Adrenal gland (tissue), 12 donors: ENCODE results near the gene MAP7D2. TPM values are rescaled to one million over a fixed set of nuclear protein-coding genes. Genes with fewer than 3 reads are reported as not detected.
A peak's percentile ranks its signal among the peaks of the same experiment; 100 is the strongest.

Experiments used
- DNase-seq, 7 donors: peaks; one replicate each; pipeline ENCODE4 v3.0.0-alpha.2; 2019 to 2020
- H3K27ac ChIP-seq, 5 donors: fragments of 200-600 bp; sonication (generic) in 4 of 5; 1 replicate in 3 of 5; 2 replicates in 2 of 5; pipeline versions ENCODE4 v1.5.1 to v1.8.0; 2016 to 2020; ENCODE audit warnings: mild to moderate bottlenecking in 1 of 5
- H3K27me3 ChIP-seq: fragments of 200-600 bp; 2 replicates; pipeline ENCODE4 v1.8.0; 2021
- H3K36me3 ChIP-seq, 2 donors: fragments of 200-600 bp; replicated peaks in 1 of 2; 1 replicate in 1 of 2; 2 replicates in 1 of 2; pipeline versions ENCODE4 v1.5.1 to v1.8.0; 2018 to 2022
- H3K4me1 ChIP-seq, 2 donors: fragments of 200-600 bp; replicated peaks in 1 of 2; 1 replicate in 1 of 2; 2 replicates in 1 of 2; pipeline versions ENCODE4 v1.5.1 to v1.8.0; 2018 to 2021
- H3K4me3 ChIP-seq, 4 donors: fragments of 200-600 bp; sonication (generic) in 3 of 4; one replicate each; pipeline ENCODE4 v1.5.1; 2016 to 2018
- H3K9me3 ChIP-seq, 3 donors: fragments of 200-600 bp; sonication (generic) in 1 of 3; replicated peaks in 1 of 3; 1 replicate in 2 of 3; 2 replicates in 1 of 3; pipeline versions ENCODE4 v1.5.1 to v1.8.0; 2016 to 2021
- CTCF ChIP-seq, 6 experiments: fragments of 450-650 bp in 4 of 6; fragments of 200-600 bp in 2 of 6; sonication (generic) in 1 of 6; IDR thresholded peaks; 1 replicate in 5 of 6; 2 replicates in 1 of 6; pipeline versions ENCODE4 v1.5.1 to v1.8.0; 2016 to 2021; ENCODE audit warnings: antibody characterized with exemption in 6 of 6, mild to moderate bottlenecking in 2 of 6, moderate library complexity in 1 of 6
- POLR2A ChIP-seq, 2 donors: fragments of 450-650 bp; IDR thresholded peaks; one replicate each; pipeline ENCODE4 v1.6.1; 2017; ENCODE audit warnings: antibody characterized with exemption in 2 of 2, mild to moderate bottlenecking in 2 of 2, moderate library complexity in 1 of 2
- WGBS, 4 donors: extraction: QIAGEN DNeasy Blood & Tissue Kit in 2 of 4; methylation state at CpG; one replicate each; pipeline versions ENCODE4 v1.1.5 to v1.1.7; 2013 to 2017; 5-methylcytosine and 5-hydroxymethylcytosine counted together
- intact Hi-C, 2 donors: fragments of 100-400 bp; cut with DNase I; formaldehyde crosslinking; loops; one replicate each; pipeline versions ENCODE4 v1.14.1 to v1.15.0; 2022 to 2023
- polyA plus RNA-seq, 3 donors: library from polyadenylated mRNA; stranded (reverse); fragments of 200-250 nt in 2 of 3; fragments of 350-450 nt in 1 of 3; fragmentation: Illumina TruSeq in 1 of 3; extraction: RNeasy Lipid Tissue Mini Kit (QIAGEN cat#74804) in 1 of 3; gene quantifications; one replicate each; pipeline ENCODE4 v1.2.3, GENCODE V29; 2013 to 2014
- total RNA-seq, 9 donors: library from RNA; depleted of rRNA in 4 of 9; stranded (reverse); fragments of >200 nt in 4 of 9; fragments of 120-200 nt in 1 of 9; fragmentation: NEBNext Ultra II Directional in 1 of 9; extraction: Animal tissue kit (Norgen Biotek cat#: 25700) in 1 of 9; gene quantifications; one replicate each; pipeline versions ENCODE4 v1.1.0 to v1.2.4, GENCODE V29; 2013 to 2023
- donor health status: healthy with polysubstance abuse.
- donor health status: Bipolar disorder and iron deficiency.
- donor health status: DM: yes; HTN: yes; CAD: no.
- donor health status: DM: no; HTN: no; CAD: no.
- donor health status: DM: no; HTN: no; CAD: no.
- donor health status: DM: yes; HTN: yes; CAD: no.

MAP7D2 gene
- total and polyA plus RNA-seq, 12 donors: 0.25 to 6.0 (median 1.0) TPM

GRCh38 chrX:20149326-20149725, 32.6 kb upstream of the MAP7D2 start:
- WGBS, 4 donors: 57 to 88% (median 79%) methylated on average over 2 of the region's 2 CpGs
- H3K9me3 ChIP-seq: no peaks in the 10 kb centered on the region
- H3K36me3 ChIP-seq: peaks cover 0 to 1% of the 10 kb centered on the region in 2 donors
- DNase-seq: no peak
- no peak overlapping the region for H3K4me3 ChIP-seq
- no peak overlapping the region for H3K27ac ChIP-seq
- intact Hi-C loops: no loop called here
- no peaks in the 10 kb centered on the region for H3K4me1 ChIP-seq
- no peak for TF ChIP-seq CTCF (IDR thresholded peaks at IDR 0.05)
- TF ChIP-seq POLR2A (IDR thresholded peaks at IDR 0.05): no peak
- H3K27me3 ChIP-seq: no peaks in the 10 kb centered on the region

GRCh38 chrX:20147561-20147960, 30.9 kb upstream of the MAP7D2 start:
- 71 to 89% (median 84%) methylated on average over 1 of the region's 1 CpG for WGBS, 4 donors
- H3K27me3 ChIP-seq: no peaks in the 10 kb centered on the region
- H3K36me3 ChIP-seq: no peaks in the 10 kb centered on the region
- no peak overlapping the region for H3K4me3 ChIP-seq
- no peak for DNase-seq
- intact Hi-C loops: no loop called here
- H3K9me3 ChIP-seq: no peaks in the 10 kb centered on the region
- no peak overlapping the region for H3K27ac ChIP-seq
- no peaks in the 10 kb centered on the region for H3K4me1 ChIP-seq
- TF ChIP-seq POLR2A (IDR thresholded peaks at IDR 0.05) (no peak), CTCF (IDR thresholded peaks at IDR 0.05) (no peak)

GRCh38 chrX:20144491-20144890, 27.8 kb upstream of the MAP7D2 start:
- peaks cover 7 to 10% of the 10 kb centered on the region in 2 donors for H3K4me1 ChIP-seq
- no peaks in the 10 kb centered on the region for H3K36me3 ChIP-seq
- intact Hi-C loops: no loop called here
- no peaks in the 10 kb centered on the region for H3K9me3 ChIP-seq
- 81 to 83% (median 83%) methylated on average over 3 of the region's 3 CpGs for WGBS, 4 donors
- no peaks in the 10 kb centered on the region for H3K27me3 ChIP-seq
- H3K4me3 ChIP-seq: no peak overlapping the region
- DNase-seq: no peak
- TF ChIP-seq CTCF (IDR thresholded peaks at IDR 0.05): no peak
- no peak for TF ChIP-seq POLR2A (IDR thresholded peaks at IDR 0.05)
- H3K27ac ChIP-seq: no peak overlapping the region

- Histone ChIP-seq H3K27me3 (no peaks in the 10 kb centered on the region), H3K36me3 (no peaks in the 10 kb centered on the region), H3K4me3 (no peak overlapping the region), H3K9me3 (no peaks in the 10 kb centered on the region), H3K4me1 (peaks cover 7 to 18% of the 10 kb centered on the region in 2 donors), H3K27ac (peak overlapping the region in 2 of 5 donors; percentile 3 to 61)
- WGBS, 4 donors: 43 to 75% (median 69%) methylated on average over 2 of the region's 2 CpGs
- no peak for DNase-seq
- intact Hi-C loops: no loop called here
- TF ChIP-seq POLR2A (IDR thresholded peaks at IDR 0.05): no peak
- no peak for TF ChIP-seq CTCF (IDR thresholded peaks at IDR 0.05)
These were observed 26.9 kb upstream of the MAP7D2 start for GRCh38 chrX:20143561-20143960.
